Amygdala (tissue), 56 donors: Measurements from ENCODE around the gene GAS6.
"Not testable (repeated sequence)": the region's sequence is repeated elsewhere in the genome, so short reads cannot be mapped to it uniquely, and the experiment has no call there.

ENCODE experiments used
- DNase-seq, 56 donors: peaks; one replicate each; lab custom pipeline; 2025; lab: John Stamatoyannopoulos, UW

GAS6 gene

DNA sequence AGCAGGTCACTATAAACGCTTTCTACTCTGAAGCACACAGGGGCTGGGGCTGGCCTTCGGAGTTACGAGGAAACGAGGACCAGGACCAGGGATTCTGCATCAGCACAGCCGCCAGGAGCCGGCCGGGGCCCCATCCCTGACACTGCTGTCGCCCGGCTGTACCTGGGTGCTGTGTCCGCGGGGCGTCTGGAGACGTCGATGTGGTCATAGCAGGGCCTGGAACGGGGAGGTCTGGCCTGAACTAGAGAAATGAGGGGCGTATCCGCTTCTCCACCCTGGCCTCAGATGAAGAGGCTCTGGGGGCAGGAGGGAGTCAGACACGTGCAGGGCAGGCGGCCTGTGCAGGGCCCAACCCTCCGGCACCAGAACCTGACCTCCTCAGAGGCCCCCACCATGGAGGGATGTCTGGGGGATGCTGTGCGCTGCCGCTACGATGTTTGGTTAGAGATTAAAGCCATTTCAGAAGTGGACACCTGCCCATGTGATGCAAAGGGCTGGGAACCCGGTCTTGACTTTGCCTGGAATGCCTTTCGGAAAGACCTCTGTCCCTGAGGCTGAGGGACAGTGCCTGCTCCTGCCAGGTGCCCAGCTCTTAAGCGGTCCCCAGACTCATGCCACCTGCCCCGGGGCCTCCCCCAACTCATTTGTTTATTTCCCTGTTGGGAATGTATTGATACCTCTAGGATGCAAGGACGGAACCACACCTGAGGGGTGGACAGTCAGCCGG, 21.4 kb downstream of the GAS6 start:
- no peak for DNase-seq

- DNase-seq, result no peak
These were observed 22.6 kb downstream of the GAS6 start for GRCh38 chr13:113841353-113841650.

DNA sequence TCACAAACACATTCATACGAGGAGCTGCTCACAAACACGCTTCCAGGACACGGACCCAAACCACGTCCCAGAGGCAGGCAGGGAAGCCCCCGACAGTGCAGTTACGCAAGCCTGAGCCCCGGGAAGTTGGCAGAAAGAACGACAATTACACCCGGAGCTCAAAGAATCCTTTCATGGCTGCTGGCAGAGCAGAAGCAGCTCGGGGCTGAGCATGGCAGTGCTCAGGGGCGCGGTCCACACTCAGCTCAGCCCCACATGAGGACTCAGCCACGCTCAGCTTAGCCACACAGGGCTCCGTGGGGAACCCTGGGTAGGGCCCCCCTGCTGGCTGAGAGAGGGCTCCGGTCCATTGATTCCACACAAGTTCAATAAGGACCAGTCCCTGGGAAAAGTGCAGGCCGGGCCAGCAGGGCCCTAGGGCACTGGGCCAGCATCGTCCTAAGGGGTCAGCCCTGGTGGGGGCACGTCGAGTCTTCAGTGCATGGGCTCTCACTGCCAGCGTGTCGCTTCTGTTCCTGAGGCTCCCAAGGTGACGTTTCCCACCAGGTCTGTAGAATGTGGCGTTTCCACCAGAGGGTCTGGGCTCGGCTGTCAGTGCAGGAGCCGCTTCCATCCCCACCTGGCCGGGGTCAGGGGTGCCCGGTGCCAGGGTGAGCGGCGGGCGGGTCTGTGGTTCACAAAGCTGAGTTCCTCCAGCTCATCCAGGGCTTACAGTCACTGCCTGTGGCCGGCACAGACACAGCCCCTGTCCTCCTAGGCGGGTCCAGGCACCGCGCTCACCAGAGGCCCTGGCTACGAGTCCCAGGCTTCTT, 23.1 kb downstream of the GAS6 start:
- DNase-seq, result peak in 47 of 56 donors; percentile 13 to 89 (median 65)

GRCh38 chr13:113839536-113840204, 24.2 kb downstream of the GAS6 start:
- peak in 11 of 56 donors; percentile 16 to 67 (median 44) for DNase-seq

DNA sequence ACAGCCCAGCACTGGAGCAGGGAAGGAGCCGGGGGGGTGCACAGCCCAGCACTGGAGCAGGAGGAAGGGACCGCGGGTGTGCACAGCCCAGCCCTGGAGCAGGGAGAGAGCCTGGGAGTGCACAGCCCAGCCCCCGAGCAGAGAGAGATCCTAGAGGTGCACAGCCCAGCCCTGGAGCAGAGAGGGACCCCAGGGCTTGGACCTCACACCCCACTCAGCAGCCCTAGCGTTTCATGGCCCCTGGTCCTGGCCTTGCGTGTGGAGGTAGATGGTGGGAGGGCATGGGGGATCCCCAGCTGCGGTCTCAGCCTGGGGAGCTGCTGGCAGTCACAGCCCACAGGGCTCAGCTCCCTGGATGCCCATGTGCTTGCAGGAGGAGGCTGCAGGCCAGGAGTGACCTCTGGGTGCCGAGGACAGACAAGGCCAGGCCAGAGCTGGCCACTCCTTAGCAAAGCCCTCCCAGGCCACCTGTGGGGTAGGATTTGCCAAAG, 25.1 kb downstream of the GAS6 start:
- DNase-seq, result no peak

DNA sequence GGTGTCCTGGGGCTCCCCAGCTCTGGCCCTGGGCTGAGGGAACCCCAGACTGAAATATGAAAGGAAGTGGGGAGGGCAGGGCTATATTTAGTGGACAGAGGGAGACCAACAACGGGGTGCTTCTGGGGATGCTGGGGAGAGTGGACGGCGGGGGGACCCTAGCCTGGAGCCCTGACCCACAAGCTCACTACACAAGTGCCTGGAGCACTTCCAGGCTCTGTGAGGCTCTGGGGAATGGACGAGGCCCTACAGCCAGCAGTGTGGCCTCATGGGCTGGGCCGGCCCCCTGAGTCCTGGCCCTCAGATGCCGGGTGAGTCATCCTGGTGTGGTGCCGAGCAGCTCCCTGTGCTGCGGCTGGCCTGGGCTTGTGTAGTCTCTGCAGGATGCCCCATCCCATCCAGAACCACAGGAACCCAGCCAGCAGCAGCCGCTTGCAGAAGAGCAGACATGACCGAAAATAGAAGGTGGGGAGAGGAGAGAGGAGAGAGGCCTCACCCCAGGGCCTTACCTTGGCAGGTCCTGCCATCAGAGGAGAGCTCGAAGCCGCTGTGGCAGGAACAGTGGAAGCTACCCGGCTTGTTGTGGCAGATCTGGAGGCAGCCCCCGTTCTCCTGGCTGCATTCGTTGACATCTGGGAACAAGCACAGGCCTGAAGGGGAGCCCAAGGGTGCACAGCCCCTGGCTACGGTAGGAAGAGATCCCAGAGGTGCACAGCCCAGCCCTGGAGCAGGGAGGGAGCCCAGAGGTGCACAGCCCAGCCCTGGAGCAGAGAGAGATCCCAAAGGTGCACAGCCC, 26.1 kb downstream of the GAS6 start:
- peak in 49 of 56 donors; percentile 27 to 89 (median 65) for DNase-seq

DNA sequence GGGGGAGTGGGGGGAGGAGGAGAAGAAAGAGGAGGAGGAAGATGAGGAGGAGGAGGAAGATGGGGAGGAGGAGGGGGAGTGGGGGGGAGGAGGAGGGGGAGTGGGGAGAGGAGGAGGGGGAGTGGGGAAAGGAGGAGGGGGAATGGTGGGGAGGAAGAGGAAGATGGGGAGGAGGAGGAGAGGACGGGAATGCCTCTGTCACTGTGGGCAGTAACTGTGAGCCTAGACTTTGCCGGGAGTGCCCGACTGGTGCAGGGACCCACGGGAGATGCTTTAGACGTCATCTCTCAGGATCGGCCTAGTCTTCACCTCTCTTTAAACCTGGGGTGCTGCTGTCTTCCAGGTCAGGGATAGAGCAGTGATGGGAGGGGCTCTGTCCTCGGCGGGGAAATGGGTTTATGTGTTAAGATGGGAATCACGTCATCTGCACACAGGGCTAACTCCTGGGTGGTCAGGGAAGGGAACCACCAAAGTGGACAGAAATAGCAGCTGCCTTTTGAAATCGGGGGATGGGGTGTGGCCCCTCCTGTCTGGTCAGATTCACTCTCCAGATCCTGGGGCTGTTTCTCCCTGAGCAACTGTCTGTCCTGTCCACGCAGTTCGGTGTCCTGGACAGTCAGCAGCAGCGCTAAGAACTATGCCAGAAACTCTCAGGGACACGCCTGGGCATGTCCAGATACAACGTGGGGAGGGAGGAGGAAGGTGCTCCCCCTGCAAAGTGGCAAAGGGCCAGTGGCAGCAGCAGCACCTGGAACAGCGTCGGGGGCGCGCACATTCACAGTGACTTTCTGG, 26.9 kb downstream of the GAS6 start:
- peak in 1 of 56 donors; percentile 60 for DNase-seq

DNA sequence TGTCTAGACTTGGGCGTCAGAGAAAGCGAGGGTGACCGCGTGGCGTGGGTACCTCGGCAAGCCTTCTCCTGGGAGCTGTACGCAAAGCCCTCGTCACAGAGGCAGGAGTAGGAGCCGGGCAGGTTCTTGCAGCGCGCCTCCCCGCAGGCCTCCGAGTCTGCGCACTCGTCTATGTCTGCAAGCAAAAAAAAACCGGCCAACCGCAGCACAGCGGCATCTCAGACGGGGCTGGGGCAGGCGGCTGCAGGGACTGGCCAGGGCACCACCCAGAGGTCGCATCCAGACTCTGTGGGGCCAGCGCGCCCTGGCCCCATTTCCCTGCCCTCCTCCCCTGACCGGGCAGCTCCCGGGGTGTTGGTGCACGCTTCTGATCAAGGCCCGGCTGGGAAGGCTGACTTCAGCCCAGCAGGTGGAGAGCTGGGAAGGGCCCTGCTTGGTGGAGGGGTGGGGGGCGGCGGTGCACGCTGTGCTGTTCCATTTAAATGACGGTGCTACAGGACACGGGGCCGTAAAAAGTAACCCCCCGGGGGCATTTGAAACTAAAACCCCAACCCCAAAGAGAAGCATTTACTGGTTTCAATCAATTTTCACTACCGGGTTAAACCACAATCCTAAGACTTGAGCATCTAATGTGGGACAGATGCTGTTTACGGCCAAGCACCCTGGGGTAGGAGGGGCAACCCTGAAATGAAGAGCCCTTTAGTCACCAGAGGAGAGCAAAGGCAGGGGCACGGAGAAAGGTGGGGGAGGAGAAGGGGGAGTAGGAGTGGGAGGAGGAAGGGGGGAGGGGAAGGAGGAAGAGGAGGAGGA, 28.2 kb downstream of the GAS6 start:
- DNase-seq, result no peak

- DNase-seq, result no peak
These were observed 29.2 kb downstream of the GAS6 start for GRCh38 chr13:113834496-113835200.

DNA sequence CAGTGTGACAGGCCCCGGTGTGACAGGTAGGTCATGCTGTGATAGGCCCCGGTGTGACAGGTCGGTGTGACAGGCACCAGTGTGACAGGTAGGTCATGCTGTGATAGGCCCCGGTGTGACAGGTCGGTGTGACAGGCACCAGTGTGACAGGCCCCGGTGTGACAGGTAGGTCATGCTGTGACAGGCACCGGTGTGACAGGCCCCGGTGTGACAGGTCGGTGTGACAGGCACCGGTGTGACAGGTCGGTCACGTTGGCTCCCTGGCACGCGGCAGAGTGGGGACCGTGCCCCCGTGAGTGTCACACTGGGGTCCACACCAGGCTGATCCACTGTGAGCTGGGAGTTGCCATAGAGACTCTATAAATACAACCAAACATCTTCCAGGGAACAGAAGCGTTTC, 29.9 kb downstream of the GAS6 start:
- DNase-seq, result not testable (repeated sequence)

DNA sequence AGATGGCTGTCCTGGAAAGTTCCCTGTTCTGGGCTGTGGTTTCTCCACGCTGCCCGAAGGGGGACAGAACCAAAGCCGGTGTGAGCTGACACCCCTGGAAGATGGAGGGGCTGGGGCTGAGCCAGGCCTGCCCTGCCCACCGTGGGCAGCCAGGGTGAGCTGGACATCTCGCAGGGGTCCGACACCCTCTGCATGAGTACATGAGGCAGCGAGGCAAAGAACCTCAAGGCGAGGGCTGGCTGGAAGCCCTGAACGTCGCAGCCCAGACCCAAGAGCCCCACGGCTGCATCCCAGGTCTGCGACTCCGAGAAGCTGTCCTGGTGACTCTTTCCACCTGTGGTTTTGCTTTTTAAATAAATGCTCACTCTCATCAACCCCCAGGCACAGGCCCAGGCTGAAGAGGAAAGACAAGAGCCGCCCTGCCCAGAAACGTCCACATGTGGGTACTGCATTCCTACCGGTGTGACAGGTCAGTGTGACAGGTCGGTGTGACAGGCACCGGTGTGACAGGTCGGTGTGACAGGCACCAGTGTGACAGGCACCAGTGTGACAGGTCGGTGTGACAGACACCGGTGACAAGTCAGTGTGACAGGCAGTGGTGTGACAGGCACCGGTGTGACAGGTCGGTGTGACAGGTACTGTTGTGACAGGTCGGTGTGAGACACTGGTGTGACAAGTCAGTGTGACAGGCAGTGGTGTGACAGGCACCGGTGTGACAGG, 30.6 kb downstream of the GAS6 start:
- DNase-seq, result no peak

DNA sequence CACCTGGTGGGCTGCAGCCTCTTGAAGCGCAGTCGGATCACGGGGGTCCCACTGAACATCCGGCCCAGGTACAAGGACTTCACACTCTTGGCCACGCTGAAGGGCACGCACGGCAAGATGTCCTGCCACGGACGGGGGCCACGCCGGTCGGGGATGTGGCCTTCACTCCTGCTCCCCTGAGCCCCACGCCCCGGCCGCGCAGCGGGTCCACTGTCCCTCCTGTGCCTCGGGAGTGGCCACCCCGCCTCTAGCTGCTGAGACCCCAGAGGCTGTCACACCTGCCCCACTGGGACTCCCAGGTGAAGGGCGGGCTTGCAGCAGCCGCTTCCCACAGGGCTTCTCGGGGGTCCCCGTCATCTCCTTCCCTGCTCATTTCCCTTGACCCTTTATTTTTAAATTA, 31.2 kb downstream of the GAS6 start:
- DNase-seq, result no peak

DNA sequence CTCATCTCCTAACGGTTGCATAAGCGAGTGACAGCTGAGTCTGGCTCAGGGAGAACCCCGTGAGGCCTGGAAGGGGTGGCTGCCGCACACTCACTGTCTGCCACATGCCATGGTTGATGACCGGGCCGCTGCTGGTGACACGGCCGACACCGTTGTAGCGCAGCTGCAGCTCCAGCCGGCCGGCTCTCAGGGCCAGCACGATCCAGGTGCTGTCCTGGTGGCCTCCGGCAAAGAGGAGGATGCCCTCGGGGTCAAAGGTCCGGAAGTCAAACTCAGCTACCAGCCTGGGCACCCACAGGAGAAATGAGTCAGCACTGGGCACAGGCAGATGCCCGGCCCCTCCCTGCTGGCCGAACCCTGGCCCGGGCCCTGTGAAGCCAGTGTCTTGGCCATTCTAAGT, 31.7 kb downstream of the GAS6 start:
- DNase-seq, result no peak

GRCh38 chr13:113831061-113831460, 32.8 kb downstream of the GAS6 start:
- no peak for DNase-seq

- DNase-seq, result not testable (repeated sequence)
These were observed 33.4 kb downstream of the GAS6 start for GRCh38 chr13:113830426-113830950.

DNA sequence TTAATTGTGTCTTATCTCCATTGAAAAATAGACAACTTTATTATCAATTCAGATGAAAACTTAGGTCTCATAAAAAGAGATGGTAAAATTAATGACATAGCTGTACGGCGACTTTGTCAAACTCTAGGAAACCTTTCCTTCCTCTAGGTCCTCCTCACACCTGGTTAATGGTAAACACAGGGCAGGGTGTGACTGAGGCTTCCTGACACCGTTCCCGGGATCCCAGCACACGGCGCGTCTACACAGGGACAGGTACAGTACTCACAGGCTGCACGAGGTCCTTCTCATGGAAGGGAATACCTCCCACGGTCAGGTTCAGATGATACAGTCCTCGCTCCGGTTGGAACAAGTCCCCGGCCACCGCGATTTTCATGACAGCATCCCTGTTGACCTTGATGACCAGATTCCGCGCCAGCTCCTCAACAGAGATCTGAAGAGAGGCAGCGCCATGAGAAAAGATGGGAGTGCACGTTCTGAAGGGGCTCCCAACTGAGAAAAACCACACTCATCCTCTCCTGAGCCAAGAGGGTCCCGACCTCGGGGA, 35.5 kb downstream of the GAS6 start:
- no peak for DNase-seq

DNA sequence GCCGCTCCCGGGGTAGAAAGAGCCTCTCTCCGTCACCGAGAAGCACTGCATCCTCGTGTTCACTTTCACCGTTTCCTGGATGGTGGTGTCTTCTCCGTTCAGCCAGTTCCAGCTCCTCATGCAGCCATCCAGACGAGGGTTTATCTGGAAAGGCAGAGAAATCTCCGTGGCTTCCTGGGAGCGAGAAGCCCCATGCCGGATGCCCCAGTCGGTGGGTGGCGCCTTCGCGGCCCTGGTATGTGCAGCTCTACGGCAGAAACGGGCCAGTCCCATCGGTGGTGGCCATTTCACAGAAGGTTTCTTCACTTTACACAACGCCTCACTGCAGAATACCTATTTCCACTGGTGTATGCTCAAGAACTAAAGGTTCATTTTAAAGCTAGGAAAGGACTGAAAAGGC, 36.9 kb downstream of the GAS6 start:
- DNase-seq, result no peak
